GM18951 (cell line): ENCODE measurements around the gene SCYL2.
"Not testable (repeated sequence)": the region's sequence is repeated elsewhere in the genome, so short reads cannot be mapped to it uniquely, and the experiment has no call there.

Experiments used
- POLR2A ChIP-seq: IDR thresholded peaks from 4 replicates; pipeline ENCODE4 v1.6.1; 2011; ENCODE audit warnings: mild to moderate bottlenecking; ENCODE audit not compliant: insufficient read length, insufficient read depth; ENCODE audit errors: extremely low read depth
- in situ Hi-C: fragments of 300-500 bp; cut with MboI; formaldehyde crosslinking; loops from one replicate; pipeline ENCODE4 v1.12.0; 2022; ENCODE audit warnings: low sequenced_read_pairs, mixed read lengths, inconsistent platforms; ENCODE audit not compliant: unreplicated experiment

The SCYL2 gene, protein sequence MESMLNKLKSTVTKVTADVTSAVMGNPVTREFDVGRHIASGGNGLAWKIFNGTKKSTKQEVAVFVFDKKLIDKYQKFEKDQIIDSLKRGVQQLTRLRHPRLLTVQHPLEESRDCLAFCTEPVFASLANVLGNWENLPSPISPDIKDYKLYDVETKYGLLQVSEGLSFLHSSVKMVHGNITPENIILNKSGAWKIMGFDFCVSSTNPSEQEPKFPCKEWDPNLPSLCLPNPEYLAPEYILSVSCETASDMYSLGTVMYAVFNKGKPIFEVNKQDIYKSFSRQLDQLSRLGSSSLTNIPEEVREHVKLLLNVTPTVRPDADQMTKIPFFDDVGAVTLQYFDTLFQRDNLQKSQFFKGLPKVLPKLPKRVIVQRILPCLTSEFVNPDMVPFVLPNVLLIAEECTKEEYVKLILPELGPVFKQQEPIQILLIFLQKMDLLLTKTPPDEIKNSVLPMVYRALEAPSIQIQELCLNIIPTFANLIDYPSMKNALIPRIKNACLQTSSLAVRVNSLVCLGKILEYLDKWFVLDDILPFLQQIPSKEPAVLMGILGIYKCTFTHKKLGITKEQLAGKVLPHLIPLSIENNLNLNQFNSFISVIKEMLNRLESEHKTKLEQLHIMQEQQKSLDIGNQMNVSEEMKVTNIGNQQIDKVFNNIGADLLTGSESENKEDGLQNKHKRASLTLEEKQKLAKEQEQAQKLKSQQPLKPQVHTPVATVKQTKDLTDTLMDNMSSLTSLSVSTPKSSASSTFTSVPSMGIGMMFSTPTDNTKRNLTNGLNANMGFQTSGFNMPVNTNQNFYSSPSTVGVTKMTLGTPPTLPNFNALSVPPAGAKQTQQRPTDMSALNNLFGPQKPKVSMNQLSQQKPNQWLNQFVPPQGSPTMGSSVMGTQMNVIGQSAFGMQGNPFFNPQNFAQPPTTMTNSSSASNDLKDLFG

DNA sequence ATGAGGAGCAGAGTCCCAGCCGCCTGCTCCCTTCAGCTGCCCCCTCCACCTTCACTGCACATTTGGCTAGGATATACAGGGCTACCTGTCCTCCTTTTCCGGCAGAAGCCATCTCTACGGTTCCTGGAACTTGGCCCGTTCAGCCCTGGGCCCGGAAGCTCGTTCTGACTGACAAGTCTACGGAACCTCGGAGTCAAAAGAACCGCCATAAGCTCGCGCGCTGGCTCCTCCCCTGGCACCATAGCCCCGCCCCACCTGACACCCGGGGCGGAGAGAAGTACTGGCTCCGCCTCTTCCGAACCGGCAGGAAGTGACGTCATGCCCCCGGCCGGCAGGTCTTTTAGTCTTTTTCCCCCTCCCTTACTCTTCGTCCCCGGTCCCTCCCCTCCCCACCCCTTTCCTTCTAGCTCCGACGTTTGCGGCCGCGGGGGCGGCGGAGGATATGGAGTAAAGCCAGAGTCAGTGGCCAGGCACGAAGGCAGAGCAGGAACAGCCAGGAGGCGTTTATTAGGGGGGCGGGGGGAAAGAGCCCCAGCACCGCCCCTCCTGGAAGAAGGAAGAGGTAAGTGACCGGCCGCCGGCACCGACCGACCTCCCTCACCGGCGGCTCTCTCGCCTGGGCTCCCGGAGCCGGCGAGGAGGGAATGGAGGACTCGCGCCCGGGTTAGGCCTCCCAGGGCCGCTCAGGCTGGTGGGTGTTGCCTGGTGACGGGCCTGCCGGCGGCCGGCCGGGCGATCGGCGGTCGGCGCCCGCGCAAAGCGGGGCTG, at the start of gene SCYL2, which contains the start of gene DEPDC4:
SCYL2 (plus strand) TSS at position 343 of the 768 bp plus-strand sequence. CDS start 15,794 bp downstream, outside the sequence.
DEPDC4 (minus strand) TSS at position 245 of the 768 bp plus-strand sequence; CDS start at position 242, 3 bp downstream.
- in situ Hi-C loops: no loop called here

DNA sequence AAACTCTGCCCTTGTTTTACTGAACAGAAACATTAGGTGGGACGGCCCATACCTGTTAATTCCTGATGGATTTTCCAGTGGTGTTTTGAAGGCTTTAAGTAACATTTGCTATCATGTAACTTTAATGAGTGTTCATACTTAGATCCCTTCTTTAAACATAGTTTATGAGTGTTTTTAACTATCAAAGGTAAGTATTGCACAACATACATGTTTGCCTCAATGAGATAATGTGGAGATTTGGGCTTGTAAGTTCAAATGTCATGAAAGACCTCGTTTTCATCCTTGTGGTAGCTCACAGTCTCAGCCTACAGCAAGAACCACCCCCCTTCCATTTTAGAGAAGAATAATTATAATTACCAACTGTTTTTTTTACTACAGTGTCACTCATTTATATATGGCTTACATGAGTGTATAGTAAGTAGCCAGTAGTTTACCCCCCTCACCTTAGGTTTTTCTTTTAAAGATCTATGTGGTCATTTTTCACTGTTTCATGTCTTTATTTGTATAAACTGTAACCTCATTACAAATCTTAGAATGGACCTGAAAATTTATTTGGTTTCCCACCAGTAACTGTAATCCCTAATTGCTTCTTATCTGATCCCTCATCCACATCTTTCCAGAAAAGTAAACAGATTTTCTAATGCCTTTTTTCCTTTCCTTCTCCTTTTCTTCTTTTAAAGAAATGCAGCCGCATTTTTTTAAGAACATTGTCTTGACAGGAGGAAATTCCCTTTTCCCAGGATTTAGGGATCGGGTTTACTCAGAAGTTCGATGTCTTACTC, 47.5 kb upstream of the SCYL2 start:
- TF ChIP-seq POLR2A: no peak

More for the DNA sequence above, at the start of gene SCYL2, which contains the start of gene DEPDC4:
- peak; percentile 46 for TF ChIP-seq POLR2A

DNA sequence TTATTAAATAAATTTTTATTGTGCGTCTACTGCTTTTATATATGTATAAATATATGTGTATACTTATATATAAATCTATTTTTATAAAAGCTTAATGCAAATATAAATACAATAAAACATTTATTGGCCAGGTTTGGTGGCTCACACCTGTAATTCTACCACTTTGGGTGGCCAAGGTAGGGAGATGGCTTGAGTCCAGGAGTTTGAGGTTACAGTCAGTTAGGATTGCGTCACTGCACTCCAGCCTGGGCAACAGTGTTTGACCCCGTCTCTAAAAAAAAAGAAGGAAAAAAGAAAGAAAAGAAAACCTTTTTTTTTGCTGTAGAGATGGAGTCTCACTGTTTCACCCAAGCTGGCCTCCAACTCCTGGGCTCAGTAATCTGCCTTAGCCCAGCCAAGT, 45.5 kb upstream of the SCYL2 start:
- in situ Hi-C loops: no loop called here
- TF ChIP-seq POLR2A: no peak

More for the DNA sequence above, 47.5 kb upstream of the SCYL2 start:
- in situ Hi-C loops: no loop called here

DNA sequence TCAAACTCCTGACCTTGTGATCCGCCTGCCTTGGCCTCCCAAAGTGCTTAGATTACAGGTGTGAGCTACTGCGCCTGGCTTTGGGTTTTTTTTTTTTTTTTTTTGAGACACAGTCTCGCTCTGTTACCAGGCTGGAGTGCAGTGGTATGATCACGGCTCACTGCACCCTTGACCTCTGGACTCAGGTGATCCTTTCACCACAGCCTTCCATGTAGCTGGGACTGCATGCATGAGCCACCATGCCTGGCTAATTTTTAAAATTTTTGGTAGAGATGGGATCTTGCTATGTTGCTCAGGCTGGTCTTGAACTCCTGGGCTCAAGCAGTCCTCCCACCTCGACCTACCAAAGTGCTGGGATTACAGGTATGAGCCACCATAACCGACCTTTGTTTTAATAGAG, 44.8 kb upstream of the SCYL2 start:
- in situ Hi-C loops: not testable (repeated sequence)

DNA sequence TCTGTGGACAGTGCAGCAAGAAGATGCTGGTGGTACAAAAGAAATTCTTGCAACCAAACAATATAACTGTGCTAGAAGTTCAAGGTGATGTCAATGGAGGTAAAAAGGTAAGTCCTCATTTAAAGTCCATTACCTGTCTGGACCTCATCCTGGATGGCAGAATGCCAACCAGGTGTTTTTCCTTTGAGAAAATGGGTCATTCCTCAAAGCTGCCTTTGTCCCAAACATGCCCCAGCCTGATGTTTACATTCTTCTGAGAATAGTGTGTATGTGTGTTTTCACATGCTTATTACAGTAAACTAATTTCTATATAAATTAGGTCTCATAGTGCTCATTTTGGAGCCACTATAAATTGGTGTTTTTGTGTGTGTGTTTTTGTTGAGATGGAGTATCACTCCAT, 41.5 kb upstream of the SCYL2 start:
- in situ Hi-C loops: loop anchor here (25.0 kb wide), 2 partner anchors 337 to 512 kb away; partner anchors contain the start of gene GAS2L3

DNA sequence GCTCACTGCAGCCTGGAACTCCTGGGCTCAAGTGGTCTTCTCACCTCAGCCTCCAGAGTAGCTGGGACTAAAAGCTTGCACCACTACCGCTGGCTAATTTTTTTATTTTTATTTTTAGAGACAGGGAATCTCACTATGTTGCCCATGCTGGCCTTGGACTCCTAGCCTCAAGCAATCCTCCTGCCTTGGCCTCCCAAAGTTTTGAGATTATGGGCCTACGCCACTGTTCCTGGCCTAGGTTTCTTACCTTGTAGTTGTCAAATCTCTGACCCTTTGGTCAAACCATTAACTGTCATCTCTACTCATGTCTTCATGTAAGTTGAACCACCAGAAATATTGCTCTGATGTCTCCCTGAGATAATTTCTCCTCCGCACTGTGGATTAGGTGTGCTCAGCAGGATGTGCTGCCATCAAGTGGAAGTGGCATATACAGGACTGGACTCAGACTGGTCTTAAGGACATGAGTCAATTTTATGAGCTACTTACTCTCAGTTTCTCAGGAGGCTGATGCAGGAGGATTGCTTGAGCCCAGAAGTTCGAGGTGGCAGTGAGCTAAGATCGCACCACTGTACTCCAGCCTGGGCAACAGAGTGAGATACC, 37.8 kb upstream of the SCYL2 start:
- no peak for TF ChIP-seq POLR2A
- in situ Hi-C loops: loop anchor here (25.0 kb wide), 2 partner anchors 333 to 508 kb away; partner anchors contain the start of gene GAS2L3

More for the DNA sequence above, 41.5 kb upstream of the SCYL2 start:
- TF ChIP-seq POLR2A: no peak

DNA sequence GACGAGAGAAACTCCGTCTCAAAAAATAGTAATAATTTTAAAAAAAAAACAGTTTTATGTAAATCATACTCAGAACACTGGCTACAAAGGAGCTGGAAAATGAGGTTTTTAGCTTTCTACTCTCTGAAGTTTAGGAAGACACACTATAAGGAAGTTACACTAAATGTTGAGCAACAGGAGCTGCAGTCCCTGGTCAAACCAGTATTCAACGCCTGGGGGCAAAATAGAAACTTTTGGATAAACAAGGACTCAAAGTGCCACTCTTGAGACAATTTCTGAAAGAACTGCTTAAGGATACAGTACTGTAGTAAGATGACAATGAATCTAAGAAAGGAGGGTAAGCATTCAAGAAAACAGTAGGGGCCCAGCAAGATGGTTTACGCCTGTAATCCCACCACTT, 37.1 kb upstream of the SCYL2 start:
- in situ Hi-C loops: loop anchor here (25.0 kb wide), 2 partner anchors 332 to 507 kb away; partner anchors contain the start of gene GAS2L3
- no peak for TF ChIP-seq POLR2A

DNA sequence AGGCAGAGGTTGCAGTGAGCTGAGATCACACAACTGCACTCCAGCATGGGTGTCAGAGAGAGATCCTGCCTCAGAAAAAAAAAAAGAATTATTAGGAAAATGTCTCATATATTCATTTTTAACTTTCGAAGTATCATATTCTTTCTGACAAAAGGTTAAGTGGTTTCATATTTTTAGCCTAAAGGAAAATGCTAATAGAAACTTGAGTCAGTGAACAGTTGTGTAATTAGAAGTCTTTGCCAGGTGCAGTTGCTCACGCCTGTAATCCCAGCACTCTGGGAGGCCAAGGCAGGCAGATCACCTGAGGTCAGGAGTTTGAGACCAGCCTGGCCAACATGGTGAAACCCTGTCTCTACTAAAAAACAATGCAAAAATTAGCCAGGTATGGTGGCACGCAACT, 35.1 kb upstream of the SCYL2 start:
- in situ Hi-C loops: loop anchor here (25.0 kb wide), 2 partner anchors 330 to 505 kb away; partner anchors contain the start of gene GAS2L3

DNA sequence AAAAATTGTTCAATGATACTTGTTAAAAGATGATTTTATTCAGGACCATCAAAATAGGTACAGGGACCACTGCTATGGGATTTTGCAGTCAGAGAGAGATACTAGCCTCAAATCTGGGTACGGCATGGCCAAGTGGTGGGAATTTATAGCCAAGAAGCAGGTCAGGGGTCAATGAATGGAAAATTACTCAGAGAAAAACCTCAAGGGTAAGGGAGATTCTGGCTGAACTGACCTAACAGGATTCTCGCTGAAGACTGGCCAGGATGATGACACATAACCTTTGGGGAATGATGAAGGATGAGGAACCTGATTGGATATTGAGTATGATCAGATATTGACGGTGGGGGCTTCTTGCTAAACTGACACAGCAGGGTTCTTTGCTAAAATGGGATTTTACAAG, 32.8 kb upstream of the SCYL2 start:
- in situ Hi-C loops: loop anchor here (25.0 kb wide), 2 partner anchors 328 to 503 kb away; partner anchors contain the start of gene GAS2L3
- no peak for TF ChIP-seq POLR2A

DNA sequence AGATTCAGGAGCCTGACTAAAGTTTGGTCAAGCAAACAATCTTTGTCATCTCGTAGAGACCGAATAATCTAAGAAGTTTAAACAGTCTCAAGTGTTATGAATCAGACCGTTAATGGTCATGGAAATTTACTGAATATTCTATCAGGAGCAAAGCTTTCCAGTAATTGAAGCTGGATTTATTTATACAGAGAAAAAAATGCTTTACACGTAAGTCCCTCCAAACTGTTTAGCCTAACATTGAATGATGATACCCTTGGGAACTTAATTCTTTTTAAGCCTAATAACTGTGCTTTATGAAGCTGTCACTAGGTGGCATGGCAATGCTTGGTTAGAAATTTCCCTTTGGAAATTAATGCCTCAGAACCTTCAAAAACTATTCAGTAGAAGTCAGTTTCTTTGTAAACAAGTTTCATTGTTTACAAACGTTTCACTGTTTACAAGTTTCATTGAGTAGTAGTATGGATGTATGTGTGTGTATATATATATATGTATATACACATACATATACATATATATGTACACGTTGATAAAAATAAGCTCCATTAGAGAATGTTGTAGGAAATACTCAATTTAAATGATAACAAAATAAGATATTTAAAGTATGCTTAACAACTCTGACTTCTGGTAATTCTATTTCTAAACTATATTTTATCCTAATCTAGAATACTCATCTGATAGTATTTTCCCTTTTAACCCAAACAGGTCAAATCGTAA, 32.2 kb upstream of the SCYL2 start:
- in situ Hi-C loops: loop anchor here (25.0 kb wide), 2 partner anchors 328 to 503 kb away; partner anchors contain the start of gene GAS2L3
- TF ChIP-seq POLR2A: no peak

DNA sequence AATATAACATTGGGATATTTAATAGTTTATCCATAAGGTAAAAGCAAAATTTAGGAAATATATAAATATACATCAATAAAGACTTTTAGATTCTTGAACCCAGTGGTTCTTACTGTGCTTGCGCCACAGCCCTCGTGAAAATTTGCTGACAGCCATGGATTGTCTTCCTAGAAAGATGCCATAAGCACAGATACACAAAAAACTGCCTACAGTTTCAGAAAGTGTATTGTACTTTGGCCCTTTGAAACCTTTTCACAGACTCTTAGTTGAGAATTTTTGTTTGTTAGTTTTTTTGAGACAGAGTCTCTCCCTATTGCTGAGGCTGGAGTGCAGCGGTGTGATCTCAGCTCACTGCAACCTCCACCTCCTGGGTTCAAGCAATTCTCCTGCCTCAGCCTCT, 28.2 kb upstream of the SCYL2 start:
- in situ Hi-C loops: loop anchor here (25.0 kb wide), 2 partner anchors 324 to 498 kb away; partner anchors contain the start of gene GAS2L3
- TF ChIP-seq POLR2A: no peak
